HCT116 (cell line): Measurements from ENCODE around the gene MINDY4. TPM values are rescaled to one million over a fixed set of nuclear protein-coding genes. Genes with fewer than 3 reads are reported as not detected.

Experiments used
- ATAC-seq: fragments of 200-7000 bp; cut with Tn5 transposase; 2 replicates; pipeline ENCODE4 v1.9.1; 2020; ENCODE audit warnings: mild to moderate bottlenecking, moderate library complexity
- BruUV-seq: library from RNA; stranded (reverse); fragments of 400-500 nt; replicated peaks from 2 replicates; lab custom pipeline; 2021; lab: Mats Ljungman, UMichigan
- CTCF ChIA-PET: fragments of 300-600 bp; sonication (Branson Sonifier 250); formaldehyde crosslinking; loops from one replicate; lab custom pipeline; 2021; ENCODE audit warnings: antibody characterized with exemption; lab: Charles Lee
- POLR2A ChIA-PET: fragments of 300-600, 350-600 bp; sonication (Branson Sonifier 250); formaldehyde crosslinking; loops from one replicate; lab custom pipeline; 2021; ENCODE audit warnings: antibody characterized with exemption; lab: Charles Lee
- RAD21 ChIA-PET, 2 experiments: fragments of 300-600 bp; sonication (Branson Sonifier 250); formaldehyde crosslinking; loops; one replicate each; lab custom pipeline; 2023; ENCODE audit warnings: low total read pairs in 2 of 2; ENCODE audit not compliant: uncharacterized antibody in 2 of 2, unreplicated experiment in 2 of 2, low non-redundant PET in 1 of 2; lab: Charles Lee
- DNase-seq: peaks from one replicate; pipeline ENCODE4 v3.0.0-alpha.2; 2010; ENCODE audit warnings: low read depth, low spot score
- H2AFZ ChIP-seq: fragments of 200-600 bp; shearing (Covaris generic), sonication (generic); 2 replicates; pipeline ENCODE4 v1.6.1; 2017; ENCODE audit warnings: low read depth, mixed run types, mixed read lengths, antibody characterized with exemption, low read length; ENCODE audit not compliant: poor library complexity, severe bottlenecking
- H3K27ac ChIP-seq: 2 replicates; pipeline ENCODE4 v1.5.1; 2012; ENCODE audit warnings: low read depth, low read length
- H3K27me3 ChIP-seq: fragments of 200-600 bp; sonication (generic); 2 replicates; pipeline ENCODE4 v1.6.1; 2016; ENCODE audit warnings: mixed run types, low read length, mixed read lengths; ENCODE audit not compliant: insufficient read depth
- H3K36me3 ChIP-seq, 2 experiments: fragments of 200-500 bp in 1 of 2; fragments of 200-600 bp in 1 of 2; sonication (Bioruptor generic) in 1 of 2; sonication (generic) in 1 of 2; 2 replicates each; pipeline versions ENCODE4 v1.5.1 to v1.6.1; 2014 to 2016; ENCODE audit warnings: low read length in 2 of 2, inconsistent platforms in 1 of 2, mixed read lengths in 1 of 2, mixed run types in 1 of 2; ENCODE audit not compliant: insufficient read depth in 2 of 2, control insufficient read depth in 1 of 2
- H3K4me1 ChIP-seq, 2 experiments: fragments of 200-600 bp in 1 of 2; sonication (generic) in 1 of 2; 2 replicates each; pipeline versions ENCODE4 v1.5.1 to v1.6.1; 2012 to 2017; ENCODE audit warnings: low read length in 2 of 2, inconsistent platforms in 1 of 2, mild to moderate bottlenecking in 1 of 2, mixed read lengths in 1 of 2, mixed run types in 1 of 2, moderate library complexity in 1 of 2; ENCODE audit not compliant: insufficient read depth in 2 of 2, control insufficient read depth in 1 of 2
- H3K4me2 ChIP-seq: fragments of 200-600 bp; sonication (generic); 2 replicates; pipeline ENCODE4 v1.6.1; 2017; ENCODE audit warnings: mixed run types, low read length, mixed read lengths
- H3K4me3 ChIP-seq, 2 experiments: fragments of 200-600 bp in 1 of 2; sonication (generic) in 1 of 2; replicated peaks in 1 of 2; 2 replicates each; pipeline ENCODE4 v1.5.1; 2011 to 2016; ENCODE audit warnings: low read length in 2 of 2, control low read depth in 1 of 2, low read depth in 1 of 2, mild to moderate bottlenecking in 1 of 2, mixed read lengths in 1 of 2, mixed run types in 1 of 2
- H3K79me2 ChIP-seq: fragments of 200-600 bp; sonication (generic); 2 replicates; pipeline ENCODE4 v1.6.1; 2017; ENCODE audit warnings: mild to moderate bottlenecking, mixed run types, low read length, moderate library complexity, mixed read lengths; ENCODE audit not compliant: insufficient read depth
- H3K9ac ChIP-seq: fragments of 200-600 bp; sonication (generic); 2 replicates; pipeline ENCODE4 v1.6.1; 2016; ENCODE audit warnings: low read length, mixed read lengths
- H3K9me2 ChIP-seq: fragments of 200-600 bp; sonication (generic), shearing (Covaris generic); 2 replicates; pipeline ENCODE4 v1.6.1; 2017; ENCODE audit warnings: mixed run types, mild to moderate bottlenecking, moderate library complexity; ENCODE audit not compliant: insufficient read depth
- H3K9me3 ChIP-seq, 2 experiments: fragments of 200-500 bp in 1 of 2; fragments of 200-600 bp in 1 of 2; sonication (Bioruptor generic) in 1 of 2; sonication (generic) in 1 of 2; 2 replicates each; pipeline ENCODE4 v1.6.1; 2014 to 2017; ENCODE audit warnings: low read length in 2 of 2, mixed read lengths in 2 of 2, inconsistent platforms in 1 of 2, low read depth in 1 of 2, mild to moderate bottlenecking in 1 of 2, mixed run types in 1 of 2, moderate library complexity in 1 of 2; ENCODE audit not compliant: control insufficient read depth in 1 of 2, insufficient read depth in 1 of 2
- H4K20me1 ChIP-seq: fragments of 200-600 bp; sonication (generic), shearing (Covaris generic); 2 replicates; pipeline ENCODE4 v1.6.1; 2017; ENCODE audit warnings: mixed run types, mild to moderate bottlenecking, moderate library complexity; ENCODE audit not compliant: insufficient read depth
- CEBPB ChIP-seq: IDR thresholded peaks from 2 replicates; pipeline ENCODE4 v1.6.1; 2012; ENCODE audit warnings: low read depth
- CTCF ChIP-seq, 3 experiments: fragments of 200-600 bp in 1 of 3; sonication (generic) in 1 of 3; IDR thresholded peaks in 2 of 3; conservative IDR thresholded peaks in 1 of 3; 2 replicates each; pipeline ENCODE4 v1.5.1; 2012 to 2017; ENCODE audit warnings: low read depth in 2 of 3, low read length in 2 of 3, antibody characterized with exemption in 1 of 3, borderline replicate concordance in 1 of 3, control low read depth in 1 of 3, mild to moderate bottlenecking in 1 of 3, mixed read lengths in 1 of 3, mixed run types in 1 of 3, moderate library complexity in 1 of 3; ENCODE audit not compliant: insufficient read depth in 1 of 3
- EGR1 ChIP-seq: IDR thresholded peaks from 2 replicates; pipeline ENCODE4 v1.6.1; 2012; ENCODE audit warnings: low read depth
- ELF1 ChIP-seq: IDR thresholded peaks from 2 replicates; pipeline ENCODE4 v1.6.1; 2012; ENCODE audit warnings: low read depth, borderline replicate concordance
- EZH2 ChIP-seq: fragments of 200-600 bp; sonication (generic); IDR thresholded peaks from 2 replicates; pipeline ENCODE4 v1.6.1; 2017; ENCODE audit warnings: antibody characterized with exemption, mixed run types
- EZH2phosphoT487 ChIP-seq: fragments of 200-600 bp; IDR thresholded peaks from 2 replicates; pipeline ENCODE4 v1.6.1; 2018; ENCODE audit warnings: antibody characterized with exemption, borderline replicate concordance
- POLR2AphosphoS5 ChIP-seq: IDR thresholded peaks from 2 replicates; pipeline ENCODE4 v1.6.1; 2011; ENCODE audit warnings: mild to moderate bottlenecking, low read depth, low read length, moderate library complexity
- SIN3A ChIP-seq: IDR thresholded peaks from 2 replicates; pipeline ENCODE4 v1.6.1; 2012; ENCODE audit warnings: low read depth
- SP1 ChIP-seq: IDR thresholded peaks from 2 replicates; pipeline ENCODE4 v1.6.1; 2012; ENCODE audit warnings: low read depth
- SRF ChIP-seq: IDR thresholded peaks from 2 replicates; pipeline ENCODE4 v1.6.1; 2012; ENCODE audit warnings: low read depth
- ZBTB33 ChIP-seq: IDR thresholded peaks from 2 replicates; pipeline ENCODE4 v1.6.1; 2011; ENCODE audit warnings: mild to moderate bottlenecking, low read length, moderate library complexity; ENCODE audit not compliant: insufficient replicate concordance; ENCODE audit errors: extremely low read depth
- ZFX ChIP-seq: fragments of 450-650 bp; IDR thresholded peaks from 2 replicates; pipeline ENCODE4 v1.6.1; 2017
- ZNF274 ChIP-seq: fragments of 200-500 bp; sonication (Bioruptor generic); IDR thresholded peaks from 2 replicates; pipeline ENCODE4 v1.6.1; 2014; ENCODE audit warnings: mild to moderate bottlenecking, low read depth, low read length, inconsistent platforms
- intact Hi-C: fragments of 100-400 bp; cut with micrococcal nuclease; formaldehyde crosslinking; loops from 2 replicates; pipeline ENCODE4 v1.10.0; 2022
- total RNA-seq: library from RNA; stranded (reverse); gene quantifications from one replicate; pipeline ENCODE4 v1.2.1, GENCODE V29; 2021; ENCODE audit not compliant: unreplicated experiment
- TF ChIP-seq, protein P1 (sequence below): IDR thresholded peaks from 2 replicates; pipeline ENCODE4 v1.6.1; 2012; ENCODE audit warnings: low read depth
- TF ChIP-seq, protein P2 (sequence below): IDR thresholded peaks from 2 replicates; pipeline ENCODE4 v1.6.1; 2012
- TF ChIP-seq, protein P3 (sequence below): IDR thresholded peaks from 2 replicates; pipeline ENCODE4 v1.6.1; 2012

MINDY4 gene
- total RNA-seq, 1 experiment from 2014 or later = 6.1 TPM

- CTCF ChIA-PET = no interaction called here
- Histone ChIP-seq H3K79me2 (no peaks in the 10 kb centered on the region), H4K20me1 (no peaks in the 10 kb centered on the region), H3K4me1 (peaks cover 10 to 21% of the 10 kb centered on the region in 2 experiments), H3K36me3 (no peaks in the 10 kb centered on the region), H3K27ac (no peak overlapping the region)
- RAD21 ChIA-PET = no interaction called here
- TF ChIP-seq SIN3A (no peak), ZBTB33 (no peak), SP1 (no peak), EGR1 (no peak), ELF1 (no peak), CTCF (IDR thresholded peaks at IDR 0.05 in 2 of 3, conservative IDR thresholded peaks at IDR 0.05 in 1 of 3; ENCODE audit: borderline replicate concordance in 1 of 3, insufficient read depth in 1 of 3, low read depth in 2 of 3, low read length in 2 of 3) (no peak), EZH2 (no peak), EZH2phosphoT487 (no peak), ZNF274 (no peak), POLR2AphosphoS5 (no peak), CEBPB (no peak), SRF (no peak), ZFX (no peak)
- TF ChIP-seq, protein P1, sequence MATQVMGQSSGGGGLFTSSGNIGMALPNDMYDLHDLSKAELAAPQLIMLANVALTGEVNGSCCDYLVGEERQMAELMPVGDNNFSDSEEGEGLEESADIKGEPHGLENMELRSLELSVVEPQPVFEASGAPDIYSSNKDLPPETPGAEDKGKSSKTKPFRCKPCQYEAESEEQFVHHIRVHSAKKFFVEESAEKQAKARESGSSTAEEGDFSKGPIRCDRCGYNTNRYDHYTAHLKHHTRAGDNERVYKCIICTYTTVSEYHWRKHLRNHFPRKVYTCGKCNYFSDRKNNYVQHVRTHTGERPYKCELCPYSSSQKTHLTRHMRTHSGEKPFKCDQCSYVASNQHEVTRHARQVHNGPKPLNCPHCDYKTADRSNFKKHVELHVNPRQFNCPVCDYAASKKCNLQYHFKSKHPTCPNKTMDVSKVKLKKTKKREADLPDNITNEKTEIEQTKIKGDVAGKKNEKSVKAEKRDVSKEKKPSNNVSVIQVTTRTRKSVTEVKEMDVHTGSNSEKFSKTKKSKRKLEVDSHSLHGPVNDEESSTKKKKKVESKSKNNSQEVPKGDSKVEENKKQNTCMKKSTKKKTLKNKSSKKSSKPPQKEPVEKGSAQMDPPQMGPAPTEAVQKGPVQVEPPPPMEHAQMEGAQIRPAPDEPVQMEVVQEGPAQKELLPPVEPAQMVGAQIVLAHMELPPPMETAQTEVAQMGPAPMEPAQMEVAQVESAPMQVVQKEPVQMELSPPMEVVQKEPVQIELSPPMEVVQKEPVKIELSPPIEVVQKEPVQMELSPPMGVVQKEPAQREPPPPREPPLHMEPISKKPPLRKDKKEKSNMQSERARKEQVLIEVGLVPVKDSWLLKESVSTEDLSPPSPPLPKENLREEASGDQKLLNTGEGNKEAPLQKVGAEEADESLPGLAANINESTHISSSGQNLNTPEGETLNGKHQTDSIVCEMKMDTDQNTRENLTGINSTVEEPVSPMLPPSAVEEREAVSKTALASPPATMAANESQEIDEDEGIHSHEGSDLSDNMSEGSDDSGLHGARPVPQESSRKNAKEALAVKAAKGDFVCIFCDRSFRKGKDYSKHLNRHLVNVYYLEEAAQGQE = no peak
- TF ChIP-seq, protein P2, sequence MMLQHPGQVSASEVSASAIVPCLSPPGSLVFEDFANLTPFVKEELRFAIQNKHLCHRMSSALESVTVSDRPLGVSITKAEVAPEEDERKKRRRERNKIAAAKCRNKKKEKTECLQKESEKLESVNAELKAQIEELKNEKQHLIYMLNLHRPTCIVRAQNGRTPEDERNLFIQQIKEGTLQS = no peak
- TF ChIP-seq, protein P3, sequence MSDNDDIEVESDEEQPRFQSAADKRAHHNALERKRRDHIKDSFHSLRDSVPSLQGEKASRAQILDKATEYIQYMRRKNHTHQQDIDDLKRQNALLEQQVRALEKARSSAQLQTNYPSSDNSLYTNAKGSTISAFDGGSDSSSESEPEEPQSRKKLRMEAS = no peak
- TF ChIP-seq, all 23 proteins: peak for 0
- Histone ChIP-seq H3K9ac (no peak overlapping the region), H2AFZ (no peak overlapping the region), H3K9me2 (no peaks in the 10 kb centered on the region), H3K4me2 (no peak overlapping the region), H3K4me3 (no peak overlapping the region), H3K9me3 (no peaks in the 10 kb centered on the region), H3K27me3 (no peaks in the 10 kb centered on the region)
- ATAC-seq (no peak), DNase-seq (no peak)
- intact Hi-C loops = no loop called here
- POLR2A ChIA-PET = no interaction called here
- no TSS peak for BruUV-seq
Observed at GRCh38 chr7:30912021-30912730, 141.0 kb downstream of the MINDY4 start.
